ENCODE results near the gene RABEP2. TPM values are rescaled to one million over a fixed set of nuclear protein-coding genes. Genes with fewer than 3 reads are reported as not detected.

The RABEP2 gene
- polyA plus RNA-seq, 1 donor (not counting 4 experiments of a cell fraction or from before 2014, with no cell fraction given), result 8.7 TPM

- no peak overlapping the region for H2AFZ ChIP-seq (ENCODE audit: control insufficient read depth, low read length)
- no peaks in the 10 kb centered on the region for H3K27me3 ChIP-seq (ENCODE audit: control insufficient read depth, extremely low read depth, insufficient read depth, low read length)
- H3K4me1 ChIP-seq (ENCODE audit: control insufficient read depth, extremely low read depth, insufficient read depth, low read length), result peaks cover 9% of the 10 kb centered on the region
- no peaks in the 10 kb centered on the region for H3K9me1 ChIP-seq (ENCODE audit: control insufficient read depth, extremely low read depth, insufficient read depth, low read length)
- H3K4me2 ChIP-seq (ENCODE audit: control insufficient read depth, extremely low read depth, insufficient read depth, low read depth, low read length), result no peak overlapping the region
- H3K79me2 ChIP-seq (ENCODE audit: control insufficient read depth, insufficient read depth, low read length), result peaks cover 37% of the 10 kb centered on the region
- H3K9ac ChIP-seq (ENCODE audit: control insufficient read depth, extremely low read depth, insufficient read depth, low read length), result no peak overlapping the region
- H3K4me3 ChIP-seq (ENCODE audit: control insufficient read depth in 2 of 3, extremely low read depth in 1 of 3, insufficient read depth in 2 of 3, low read depth in 1 of 3, low read length in 3 of 3), result no peak overlapping the region
- DNase-seq (ENCODE audit: low read depth, low spot score) (no peak), FAIRE-seq (no peak)
- H3K27ac ChIP-seq (ENCODE audit: control insufficient read depth, insufficient read depth, low read length), result no peak overlapping the region
- no peaks in the 10 kb centered on the region for H3K9me3 ChIP-seq (ENCODE audit: control insufficient read depth, low read depth, low read length)
- dilution Hi-C loops (cut with MboI; ENCODE audit: extremely low pct_ligation_motif_present, low sequenced_read_pairs), result no loop called here
- TF ChIP-seq EZH2 (IDR thresholded peaks at IDR 0.05; ENCODE audit: low read length), result no peak
- no peak for TF ChIP-seq CTCF (optimal IDR thresholded peaks at IDR 0.05 in 1 of 3, IDR thresholded peaks at IDR 0.05 in 1 of 3, conservative IDR thresholded peaks at IDR 0.05 in 1 of 3; ENCODE audit: extremely low read depth in 1 of 3, insufficient read depth in 2 of 3, low read length in 3 of 3)
- no peaks in the 10 kb centered on the region for H4K20me1 ChIP-seq (ENCODE audit: control insufficient read depth, extremely low read depth, insufficient read depth, low read length)
- peaks cover 18 to 31% of the 10 kb centered on the region in 2 experiments for H3K36me3 ChIP-seq (ENCODE audit: control insufficient read depth in 2 of 2, extremely low read depth in 1 of 2, insufficient read depth in 2 of 2, low read length in 2 of 2)
Observed at GRCh38 chr16:28867241-28867640, 57.8 kb downstream of the RABEP2 start.

GRCh38 chr16:28866454-28866804, 58.6 kb downstream of the RABEP2 start:
- peaks cover 17 to 31% of the 10 kb centered on the region in 2 experiments for H3K36me3 ChIP-seq (ENCODE audit: control insufficient read depth in 2 of 2, extremely low read depth in 1 of 2, insufficient read depth in 2 of 2, low read length in 2 of 2)
- H3K27ac ChIP-seq (ENCODE audit: control insufficient read depth, insufficient read depth, low read length), result no peak overlapping the region
- FAIRE-seq (no peak), DNase-seq (ENCODE audit: low read depth, low spot score) (no peak)
- H3K4me2 ChIP-seq (ENCODE audit: control insufficient read depth, extremely low read depth, insufficient read depth, low read depth, low read length), result no peak overlapping the region
- H3K27me3 ChIP-seq (ENCODE audit: control insufficient read depth, extremely low read depth, insufficient read depth, low read length), result no peaks in the 10 kb centered on the region
- H4K20me1 ChIP-seq (ENCODE audit: control insufficient read depth, extremely low read depth, insufficient read depth, low read length), result no peaks in the 10 kb centered on the region
- no peaks in the 10 kb centered on the region for H3K9me1 ChIP-seq (ENCODE audit: control insufficient read depth, extremely low read depth, insufficient read depth, low read length)
- no peaks in the 10 kb centered on the region for H3K9me3 ChIP-seq (ENCODE audit: control insufficient read depth, low read depth, low read length)
- dilution Hi-C loops (cut with MboI; ENCODE audit: extremely low pct_ligation_motif_present, low sequenced_read_pairs), result no loop called here
- peaks cover 42% of the 10 kb centered on the region for H3K79me2 ChIP-seq (ENCODE audit: control insufficient read depth, insufficient read depth, low read length)
- TF ChIP-seq EZH2 (IDR thresholded peaks at IDR 0.05; ENCODE audit: low read length) (no peak), CTCF (optimal IDR thresholded peaks at IDR 0.05 in 1 of 3, IDR thresholded peaks at IDR 0.05 in 1 of 3, conservative IDR thresholded peaks at IDR 0.05 in 1 of 3; ENCODE audit: extremely low read depth in 1 of 3, insufficient read depth in 2 of 3, low read length in 3 of 3) (no peak)
- peaks cover 9% of the 10 kb centered on the region for H3K4me1 ChIP-seq (ENCODE audit: control insufficient read depth, extremely low read depth, insufficient read depth, low read length)
- no peak overlapping the region for H2AFZ ChIP-seq (ENCODE audit: control insufficient read depth, low read length)
- no peak overlapping the region for H3K9ac ChIP-seq (ENCODE audit: control insufficient read depth, extremely low read depth, insufficient read depth, low read length)
- no peak overlapping the region for H3K4me3 ChIP-seq (ENCODE audit: control insufficient read depth in 2 of 3, extremely low read depth in 1 of 3, insufficient read depth in 2 of 3, low read depth in 1 of 3, low read length in 3 of 3)
